Measurements from ENCODE around the gene KSR1. TPM values are rescaled to one million over a fixed set of nuclear protein-coding genes. Genes with fewer than 3 reads are reported as not detected.

KSR1 gene
- total RNA-seq, 1 donor from 2014 or later = 40.3 TPM

- H3K4me3 ChIP-seq = no peak overlapping the region
- no peak for TF ChIP-seq POLR2AphosphoS5 (IDR thresholded peaks at IDR 0.05; ENCODE audit: insufficient read depth in 1 of 2, low read depth in 1 of 2)
- TF ChIP-seq CTCF (IDR thresholded peaks at IDR 0.05) = no peak
- no peak for TF ChIP-seq POLR2A (IDR thresholded peaks at IDR 0.05)
- H3K9me3 ChIP-seq = no peaks in the 10 kb centered on the region
- H3K4me1 ChIP-seq = peaks cover 49% of the 10 kb centered on the region
- no peaks in the 10 kb centered on the region for H3K36me3 ChIP-seq
- H3K27ac ChIP-seq = no peak overlapping the region
- no peak for DNase-seq (ENCODE audit: extremely low spot score in 2 of 2)
- intact Hi-C loops (cut with DNase I) = no loop called here
- H3K27me3 ChIP-seq = no peaks in the 10 kb centered on the region
Observed at GRCh38 chr17:27466743-27467375, 10.6 kb downstream of the KSR1 start.

GRCh38 chr17:27469256-27469655 lies 13.0 kb downstream of the KSR1 start:
- intact Hi-C loops (cut with DNase I) = no loop called here
- no peak overlapping the region for H3K27ac ChIP-seq
- no peak overlapping the region for H3K4me3 ChIP-seq
- no peaks in the 10 kb centered on the region for H3K9me3 ChIP-seq
- H3K27me3 ChIP-seq = no peaks in the 10 kb centered on the region
- peaks cover 47% of the 10 kb centered on the region for H3K4me1 ChIP-seq
- no peak for DNase-seq (ENCODE audit: extremely low spot score in 2 of 2)
- no peaks in the 10 kb centered on the region for H3K36me3 ChIP-seq
- TF ChIP-seq POLR2AphosphoS5 (IDR thresholded peaks at IDR 0.05; ENCODE audit: insufficient read depth in 1 of 2, low read depth in 1 of 2) (no peak), CTCF (IDR thresholded peaks at IDR 0.05) (no peak), POLR2A (IDR thresholded peaks at IDR 0.05) (no peak)

GRCh38 chr17:27471321-27472269 lies 15.3 kb downstream of the KSR1 start:
- no peak overlapping the region for H3K4me3 ChIP-seq
- peaks cover 65% of the 10 kb centered on the region for H3K4me1 ChIP-seq
- no peak for TF ChIP-seq POLR2A (IDR thresholded peaks at IDR 0.05)
- peak; percentile 13 to 50 for TF ChIP-seq POLR2AphosphoS5 (IDR thresholded peaks at IDR 0.05; ENCODE audit: insufficient read depth in 1 of 2, low read depth in 1 of 2)
- DNase-seq (ENCODE audit: extremely low spot score in 2 of 2) = no peak
- peak overlapping the region; percentile 16 for H3K27ac ChIP-seq
- H3K9me3 ChIP-seq = no peaks in the 10 kb centered on the region
- intact Hi-C loops (cut with DNase I) = no loop called here
- H3K27me3 ChIP-seq = no peaks in the 10 kb centered on the region
- H3K36me3 ChIP-seq = no peaks in the 10 kb centered on the region

- no peak overlapping the region for H3K27ac ChIP-seq
- intact Hi-C loops (cut with DNase I) = no loop called here
- peaks cover 74% of the 10 kb centered on the region for H3K4me1 ChIP-seq
- H3K9me3 ChIP-seq = no peaks in the 10 kb centered on the region
- no peaks in the 10 kb centered on the region for H3K36me3 ChIP-seq
- no peaks in the 10 kb centered on the region for H3K27me3 ChIP-seq
- no peak for TF ChIP-seq POLR2A (IDR thresholded peaks at IDR 0.05)
- no peak for DNase-seq (ENCODE audit: extremely low spot score in 2 of 2)
- no peak overlapping the region for H3K4me3 ChIP-seq
Observed at GRCh38 chr17:27473190-27473747, 17.0 kb downstream of the KSR1 start.

- no peak overlapping the region for H3K27ac ChIP-seq
- H3K9me3 ChIP-seq = no peaks in the 10 kb centered on the region
- H3K27me3 ChIP-seq = no peaks in the 10 kb centered on the region
- TF ChIP-seq POLR2AphosphoS5 (IDR thresholded peaks at IDR 0.05; ENCODE audit: insufficient read depth in 1 of 2, low read depth in 1 of 2) (no peak), CTCF (IDR thresholded peaks at IDR 0.05) (no peak), POLR2A (IDR thresholded peaks at IDR 0.05) (no peak)
- intact Hi-C loops (cut with DNase I) = no loop called here
- H3K4me1 ChIP-seq = peaks cover 78% of the 10 kb centered on the region
- H3K36me3 ChIP-seq = no peaks in the 10 kb centered on the region
- H3K4me3 ChIP-seq = no peak overlapping the region
- no peak for DNase-seq (ENCODE audit: extremely low spot score in 2 of 2)
Observed at GRCh38 chr17:27473748-27474609, 17.7 kb downstream of the KSR1 start.

Data from vagina (tissue), 2 donors.